Mucosa of rectum (tissue), 2 donors: ENCODE data around the gene LRATD1.

Source experiments
- H3K27ac ChIP-seq, 2 donors: one replicate each; pipeline ENCODE4 v1.7.0; 2013; ENCODE audit warnings: inconsistent platforms in 2 of 2, low read depth in 2 of 2, low read length in 2 of 2
- H3K27me3 ChIP-seq, 2 donors: one replicate each; pipeline ENCODE4 v1.7.0; 2013; ENCODE audit warnings: low read length in 2 of 2; ENCODE audit not compliant: control insufficient read depth in 2 of 2, insufficient read depth in 2 of 2
- H3K36me3 ChIP-seq, 2 donors: one replicate each; pipeline ENCODE4 v1.7.0; 2013; ENCODE audit warnings: low read length in 2 of 2; ENCODE audit not compliant: control insufficient read depth in 2 of 2, insufficient read depth in 2 of 2
- H3K4me1 ChIP-seq, 2 donors: one replicate each; pipeline ENCODE4 v1.7.0; 2013; ENCODE audit warnings: low read length in 2 of 2, mild to moderate bottlenecking in 1 of 2; ENCODE audit not compliant: control insufficient read depth in 2 of 2, insufficient read depth in 2 of 2
- H3K4me3 ChIP-seq, 2 donors: one replicate each; pipeline ENCODE4 v1.7.0; 2013; ENCODE audit warnings: low read length in 2 of 2
- H3K9ac ChIP-seq, 2 donors: one replicate each; pipeline ENCODE4 v1.7.0; 2013; ENCODE audit warnings: low read length in 2 of 2, low read depth in 1 of 2, mild to moderate bottlenecking in 1 of 2
- H3K9me3 ChIP-seq, 2 donors: one replicate each; pipeline ENCODE4 v1.7.0; 2013; ENCODE audit warnings: low read length in 2 of 2; ENCODE audit not compliant: control insufficient read depth in 2 of 2
- donor health status: healthy.
- donor health status: Normal muscosa, but diverticular disease.

The LRATD1 gene

GRCh38 chr2:14647714-14648113, 15.2 kb downstream of the LRATD1 start:
- H3K9ac ChIP-seq: no peak overlapping the region
- H3K36me3 ChIP-seq: peaks cover 3 to 38% of the 10 kb centered on the region in 2 donors
- no peaks in the 10 kb centered on the region for H3K9me3 ChIP-seq
- H3K27ac ChIP-seq: no peak overlapping the region
- no peaks in the 10 kb centered on the region for H3K27me3 ChIP-seq
- no peak overlapping the region for H3K4me3 ChIP-seq
- H3K4me1 ChIP-seq: no peaks in the 10 kb centered on the region

DNA sequence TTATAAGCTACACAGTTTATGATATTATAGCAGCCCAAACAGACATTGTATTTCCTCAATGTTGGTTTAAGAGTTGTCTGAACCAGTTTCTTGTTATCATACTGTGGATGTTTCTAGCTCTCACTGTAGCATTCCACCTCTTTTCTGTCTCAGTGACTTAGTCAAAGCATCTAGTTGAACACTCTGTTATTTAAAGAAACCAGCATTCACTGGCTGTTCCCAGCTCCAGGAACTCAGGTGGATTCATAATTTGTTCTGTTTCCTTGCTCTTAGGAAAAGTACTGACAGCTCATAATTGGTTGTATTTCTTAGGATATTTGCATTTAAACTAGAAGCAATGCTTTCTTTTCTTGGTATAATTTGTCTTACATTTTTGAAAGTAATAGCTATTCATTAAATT, 17.5 kb downstream of the LRATD1 start:
- H3K9me3 ChIP-seq: no peaks in the 10 kb centered on the region
- no peak overlapping the region for H3K9ac ChIP-seq
- H3K27ac ChIP-seq: no peak overlapping the region
- H3K4me1 ChIP-seq: no peaks in the 10 kb centered on the region
- peaks cover 3 to 38% of the 10 kb centered on the region in 2 donors for H3K36me3 ChIP-seq
- H3K4me3 ChIP-seq: no peak overlapping the region
- H3K27me3 ChIP-seq: no peaks in the 10 kb centered on the region

DNA sequence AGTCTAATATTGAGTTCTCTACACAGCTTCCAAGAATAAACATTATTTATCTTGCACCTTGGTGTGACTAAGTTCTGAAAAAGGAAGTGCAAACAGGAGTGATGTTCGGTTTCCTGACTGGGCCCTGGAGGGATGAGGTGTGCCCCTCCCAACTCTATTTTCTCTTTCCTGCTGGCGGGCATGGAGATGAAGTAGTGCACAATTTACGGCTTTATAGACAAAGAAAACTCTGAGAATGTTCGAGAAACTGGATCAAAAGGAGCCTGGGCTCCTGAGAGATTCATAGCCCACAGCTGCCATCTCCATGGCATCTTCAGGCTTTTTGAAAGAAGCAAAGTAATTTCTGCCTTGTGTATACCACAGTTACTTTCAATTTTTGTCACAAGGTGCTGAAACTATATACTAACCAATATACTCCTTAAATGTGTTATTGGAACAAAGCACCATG, 22.3 kb downstream of the LRATD1 start:
- Histone ChIP-seq H3K27me3 (no peaks in the 10 kb centered on the region), H3K9ac (no peak overlapping the region), H3K27ac (no peak overlapping the region), H3K9me3 (no peaks in the 10 kb centered on the region), H3K4me1 (no peaks in the 10 kb centered on the region), H3K36me3 (peaks cover 0 to 16% of the 10 kb centered on the region in 2 donors), H3K4me3 (no peak overlapping the region)

GRCh38 chr2:14656146-14656545, 23.6 kb downstream of the LRATD1 start:
- H3K27me3 ChIP-seq: no peaks in the 10 kb centered on the region
- H3K27ac ChIP-seq: no peak overlapping the region
- H3K9ac ChIP-seq: no peak overlapping the region

GRCh38 chr2:14661163-14661562, 28.6 kb downstream of the LRATD1 start:
- H3K4me3 ChIP-seq: no peak overlapping the region
- H3K27me3 ChIP-seq: no peaks in the 10 kb centered on the region
- no peaks in the 10 kb centered on the region for H3K4me1 ChIP-seq
- H3K9me3 ChIP-seq: no peaks in the 10 kb centered on the region
- H3K9ac ChIP-seq: no peak overlapping the region
- no peaks in the 10 kb centered on the region for H3K36me3 ChIP-seq
- H3K27ac ChIP-seq: no peak overlapping the region

More at GRCh38 chr2:14656146-14656545, 23.6 kb downstream of the LRATD1 start:
- no peaks in the 10 kb centered on the region for H3K9me3 ChIP-seq
- H3K4me1 ChIP-seq: no peaks in the 10 kb centered on the region
- peaks cover 0 to 6% of the 10 kb centered on the region in 2 donors for H3K36me3 ChIP-seq
- H3K4me3 ChIP-seq: no peak overlapping the region

GRCh38 chr2:14673351-14673875, 40.9 kb downstream of the LRATD1 start:
- H3K4me1 ChIP-seq: no peaks in the 10 kb centered on the region
- no peak overlapping the region for H3K4me3 ChIP-seq
- no peaks in the 10 kb centered on the region for H3K36me3 ChIP-seq
- H3K27me3 ChIP-seq: no peaks in the 10 kb centered on the region
- no peak overlapping the region for H3K27ac ChIP-seq
- no peak overlapping the region for H3K9ac ChIP-seq
- no peaks in the 10 kb centered on the region for H3K9me3 ChIP-seq

GRCh38 chr2:14675489-14675888, 43.0 kb downstream of the LRATD1 start:
- Histone ChIP-seq H3K9ac (no peak overlapping the region), H3K9me3 (no peaks in the 10 kb centered on the region), H3K4me3 (no peak overlapping the region), H3K36me3 (no peaks in the 10 kb centered on the region), H3K27ac (no peak overlapping the region), H3K4me1 (no peaks in the 10 kb centered on the region), H3K27me3 (no peaks in the 10 kb centered on the region)

DNA sequence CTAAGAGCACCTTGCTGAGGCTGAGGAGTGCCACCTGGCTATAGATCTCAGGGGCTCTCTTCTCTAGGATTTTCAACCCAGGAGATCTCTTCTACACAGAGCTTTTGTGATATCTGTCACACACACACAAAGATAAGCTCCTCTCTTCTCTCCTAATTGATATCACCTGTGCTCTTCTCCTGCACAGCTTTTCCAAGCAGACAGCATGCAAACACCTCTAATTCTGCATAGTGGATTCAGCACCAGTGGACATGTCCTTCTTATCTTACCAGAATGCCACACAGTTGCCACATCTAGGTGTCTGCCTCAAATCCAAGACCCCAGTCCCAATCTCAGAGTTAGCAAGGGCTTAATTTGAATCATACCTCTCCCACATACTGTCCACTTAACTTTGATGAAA, 43.9 kb downstream of the LRATD1 start:
- no peaks in the 10 kb centered on the region for H3K4me1 ChIP-seq
- no peak overlapping the region for H3K4me3 ChIP-seq
- H3K27me3 ChIP-seq: no peaks in the 10 kb centered on the region
- H3K9me3 ChIP-seq: no peaks in the 10 kb centered on the region
- H3K36me3 ChIP-seq: no peaks in the 10 kb centered on the region
- H3K9ac ChIP-seq: no peak overlapping the region
- no peak overlapping the region for H3K27ac ChIP-seq

DNA sequence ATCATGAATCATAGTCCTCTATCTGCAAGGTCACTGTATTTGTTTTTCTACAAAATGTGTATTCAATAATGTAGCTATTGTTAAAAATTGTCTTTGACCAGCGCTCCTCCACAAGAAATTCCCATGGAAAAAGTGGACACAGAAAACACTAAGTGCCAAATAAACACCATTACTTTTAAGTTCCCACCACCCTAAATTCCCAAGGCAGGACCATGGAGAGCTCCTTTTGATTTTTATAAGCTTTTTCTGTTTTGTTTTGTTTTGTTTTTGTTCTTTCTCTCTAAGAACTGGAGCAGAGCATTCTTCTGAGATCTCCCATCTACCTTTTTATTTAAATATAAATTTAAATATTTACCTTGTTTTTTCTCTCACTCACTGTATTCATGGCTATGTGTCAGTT, 44.5 kb downstream of the LRATD1 start:
- H3K9ac ChIP-seq: no peak overlapping the region
- H3K9me3 ChIP-seq: no peaks in the 10 kb centered on the region
- H3K27me3 ChIP-seq: no peaks in the 10 kb centered on the region
- H3K27ac ChIP-seq: no peak overlapping the region
- H3K36me3 ChIP-seq: no peaks in the 10 kb centered on the region
- no peak overlapping the region for H3K4me3 ChIP-seq
- no peaks in the 10 kb centered on the region for H3K4me1 ChIP-seq

- H3K9ac ChIP-seq: no peak overlapping the region
- H3K27ac ChIP-seq: no peak overlapping the region
- no peaks in the 10 kb centered on the region for H3K9me3 ChIP-seq
- H3K4me1 ChIP-seq: no peaks in the 10 kb centered on the region
- no peaks in the 10 kb centered on the region for H3K27me3 ChIP-seq
- H3K36me3 ChIP-seq: no peaks in the 10 kb centered on the region
- H3K4me3 ChIP-seq: no peak overlapping the region
Measured at GRCh38 chr2:14678761-14679160, 46.2 kb downstream of the LRATD1 start.

DNA sequence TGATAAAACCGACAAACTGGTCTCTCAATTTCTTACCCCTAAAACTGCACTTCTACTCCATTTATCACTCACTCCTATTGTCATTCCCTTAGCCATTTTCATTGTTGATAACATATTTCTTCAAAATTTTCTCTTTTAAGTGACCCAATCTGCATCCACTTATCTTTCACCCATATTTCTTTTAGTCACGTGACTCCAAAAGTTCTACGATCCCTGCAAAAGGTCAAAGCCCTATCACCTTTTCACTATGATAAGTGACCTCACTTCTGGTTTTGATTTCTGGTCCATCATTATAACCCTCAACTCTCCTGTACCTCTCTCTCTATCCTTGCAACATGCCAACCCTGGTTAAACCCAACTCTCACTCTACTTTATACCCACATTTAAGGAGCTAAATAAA, 49.1 kb downstream of the LRATD1 start:
- Histone ChIP-seq H3K27me3 (no peaks in the 10 kb centered on the region), H3K9me3 (no peaks in the 10 kb centered on the region), H3K36me3 (no peaks in the 10 kb centered on the region), H3K4me3 (no peak overlapping the region), H3K27ac (no peak overlapping the region), H3K9ac (no peak overlapping the region), H3K4me1 (no peaks in the 10 kb centered on the region)
